K562 (cell line): ENCODE data around the gene GPR78. TPM values are rescaled to one million over a fixed set of nuclear protein-coding genes. Genes with fewer than 3 reads are reported as not detected.

Source experiments
- ETS1 ChIP-seq: conservative IDR thresholded peaks from 2 replicates; pipeline ENCODE4 v1.6.1; 2011; ENCODE audit warnings: low read depth, mild to moderate bottlenecking, low read length; ENCODE audit not compliant: control insufficient read depth
- GABPB1 ChIP-seq: sonication (generic); formaldehyde crosslinking; IDR thresholded peaks from 2 replicates; pipeline ENCODE4 v1.8.0; 2022; ENCODE audit warnings: mild to moderate bottlenecking, missing genetic modification reagents
- MED1 ChIP-seq: sonication (generic); formaldehyde crosslinking; IDR thresholded peaks from 2 replicates; pipeline ENCODE4 v1.8.1; 2023; ENCODE audit warnings: missing genetic modification reagents, borderline replicate concordance
- NFIX ChIP-seq: fragments of 250-450 bp; sonication (Bioruptor Pico); IDR thresholded peaks from 2 replicates; pipeline ENCODE4 v1.4.0; 2020; ENCODE audit warnings: low read depth, mild to moderate bottlenecking, moderate library complexity
- POLR2G ChIP-seq: fragments of 200-400 bp; formaldehyde crosslinking; IDR thresholded peaks from 2 replicates; pipeline ENCODE4 v1.6.1; 2017; ENCODE audit warnings: low read depth, mild to moderate bottlenecking, antibody characterized with exemption, low read length, moderate library complexity
- PTTG1 ChIP-seq: fragments of 450-650 bp; IDR thresholded peaks from 2 replicates; pipeline ENCODE4 v1.6.1; 2016; ENCODE audit warnings: low read depth, mild to moderate bottlenecking, missing genetic modification characterization, missing compliant biosample characterization
- RHOXF2B ChIP-seq: fragments of 250-450 bp; sonication (Bioruptor Pico); conservative IDR thresholded peaks from 2 replicates; pipeline ENCODE4 v1.5.1; 2021
- SMARCB1 ChIP-seq: IDR thresholded peaks from 2 replicates; pipeline ENCODE4 v1.6.1; 2011; ENCODE audit warnings: improper control_type of control experiment, low read depth; ENCODE audit not compliant: insufficient read length
- TRIM25 ChIP-seq: fragments of 450-650 bp; IDR thresholded peaks from 2 replicates; pipeline ENCODE4 v1.7.0; 2016; ENCODE audit warnings: borderline replicate concordance
- XRCC5 ChIP-seq: fragments of 200-400 bp; formaldehyde crosslinking; IDR thresholded peaks from 2 replicates; pipeline ENCODE4 v1.6.1; 2017; ENCODE audit warnings: low read depth, mild to moderate bottlenecking, low read length
- ZKSCAN3 ChIP-seq: fragments of 250-450 bp; sonication (Bioruptor Pico); IDR thresholded peaks from 2 replicates; pipeline ENCODE4 v1.4.0; 2020
- ZNF707 ChIP-seq: fragments of 250-450 bp; sonication (Bioruptor Pico); conservative IDR thresholded peaks from 2 replicates; pipeline ENCODE4 v1.8.0; 2022; ENCODE audit warnings: inconsistent platforms, mild to moderate bottlenecking, moderate library complexity
- ZNF77 ChIP-seq: fragments of 250-450 bp; sonication (Bioruptor Pico); IDR thresholded peaks from 2 replicates; pipeline ENCODE4 v1.5.0; 2020
- ZNF778 ChIP-seq: fragments of 450-650 bp; formaldehyde crosslinking; IDR thresholded peaks from 2 replicates; pipeline ENCODE4 v1.4.0; 2020; ENCODE audit warnings: mild to moderate bottlenecking, moderate library complexity
- ZNF79 ChIP-seq: fragments of 250-450 bp; sonication (Bioruptor Pico); IDR thresholded peaks from 2 replicates; pipeline ENCODE4 v1.4.0; 2020; ENCODE audit warnings: low read depth, mild to moderate bottlenecking, moderate library complexity
- polyA plus RNA-seq, 8 experiments: library from polyadenylated mRNA; depleted of rRNA in 4 of 8; stranded (reverse) in 5 of 8; unstranded in 3 of 8; fragments of >200 nt; fragmentation: Nextera tagmentation in 2 of 8; fragmentation: Illumina TruSeq in 1 of 8; extraction: Ambion mirVana in 2 of 8; extraction: Trizol in 1 of 8; gene quantifications; 2 replicates each; pipeline versions ENCODE4 v1.2.1 to v1.2.3, GENCODE V29; 2011 to 2014; ENCODE audit warnings: inconsistent platforms in 1 of 8, missing spikeins in 1 of 8
- total RNA-seq, 7 experiments: library from RNA; depleted of rRNA in 6 of 7; stranded (reverse); fragments of >200 nt in 6 of 7; fragmentation: Illumina TruSeq in 2 of 7; extraction: Trizol in 2 of 7; gene quantifications; 2 replicates each; pipeline versions ENCODE4 v1.2.1 to v1.2.3, GENCODE V29; 2011 to 2021; ENCODE audit warnings: low replicate concordance in 1 of 7
- TF ChIP-seq, protein P1 (sequence below): fragments of 250-450 bp; sonication (Bioruptor Pico); IDR thresholded peaks from 2 replicates; pipeline ENCODE4 v1.5.0; 2021; ENCODE audit warnings: mild to moderate bottlenecking, moderate library complexity
- TF ChIP-seq, protein P2 (sequence below), 2 experiments: IDR thresholded peaks in 1 of 2; conservative IDR thresholded peaks in 1 of 2; 2 replicates each; pipeline ENCODE4 v1.6.1; 2016; ENCODE audit warnings: low read depth in 2 of 2, mild to moderate bottlenecking in 1 of 2, missing compliant biosample characterization in 1 of 2, missing genetic modification characterization in 1 of 2, moderate library complexity in 1 of 2
- TF ChIP-seq, protein P3 (sequence below): fragments of 250-450 bp; sonication (Bioruptor Pico); IDR thresholded peaks from 2 replicates; pipeline ENCODE4 v1.8.0; 2021; ENCODE audit warnings: moderate library complexity, mild to moderate bottlenecking, inconsistent platforms

Gene GPR78
- total and polyA plus RNA-seq, 9 of the 15 experiments (the other 6 are each of a cell fraction or from before 2014, with no cell fraction given): 0.04 to 0.13 (median 0.07) TPM; not detected in 4

- TF ChIP-seq, protein P1, sequence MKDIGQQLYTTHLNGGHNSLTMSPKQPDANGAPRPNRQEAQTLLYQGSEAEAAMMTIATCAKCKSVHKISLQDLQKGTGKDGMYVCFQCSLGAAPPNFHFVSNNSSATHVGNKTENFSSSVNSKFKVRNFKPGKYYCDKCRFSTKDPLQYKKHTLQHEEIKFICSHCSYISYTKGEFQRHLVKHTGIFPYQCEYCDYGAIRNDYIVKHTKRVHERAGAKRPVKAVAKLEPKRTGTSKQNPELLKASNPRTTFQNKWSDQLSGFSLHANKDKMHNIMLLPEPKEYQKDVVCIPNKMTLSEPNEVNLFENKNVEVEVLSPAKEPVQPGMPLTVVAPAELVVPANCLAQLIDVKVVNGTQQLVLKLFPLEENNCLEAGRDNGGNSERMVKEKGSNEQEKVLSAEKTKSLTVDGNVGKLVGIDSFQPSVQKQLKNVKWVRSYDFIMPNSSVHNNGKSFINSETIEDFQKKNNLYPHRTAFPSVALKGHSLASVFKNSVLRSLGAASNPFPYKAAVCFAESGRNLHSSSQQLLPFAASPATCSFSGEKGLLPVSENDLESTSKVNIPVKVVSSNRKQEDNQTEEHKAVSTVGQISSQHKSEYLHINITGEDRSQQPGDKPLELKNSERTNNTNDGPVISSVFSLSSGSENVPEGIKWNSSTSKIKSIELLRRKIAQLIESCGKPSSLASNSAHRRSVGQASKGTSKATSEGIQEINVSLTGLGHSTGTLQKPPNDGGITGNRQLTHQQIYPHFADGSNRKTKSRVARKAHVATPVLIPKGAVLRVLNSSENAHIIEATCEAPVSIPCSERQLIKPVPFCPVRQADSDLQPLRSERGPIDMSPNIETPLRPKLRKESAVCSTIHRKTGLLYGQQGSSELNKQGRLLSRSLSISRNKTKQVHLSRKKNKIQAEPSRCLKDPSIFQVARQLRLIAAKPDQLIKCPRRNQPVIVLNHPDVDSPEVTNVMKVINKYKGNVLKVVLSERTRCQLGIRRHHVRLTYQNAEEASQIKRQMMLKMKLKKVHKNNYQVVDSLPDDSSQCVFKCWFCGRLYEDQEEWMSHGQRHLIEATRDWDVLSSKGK: no peak
- no peak for TF ChIP-seq POLR2G
- TF ChIP-seq SMARCB1: no peak
- TF ChIP-seq ZNF79 (CRISPR knock-in tag): no peak
- TF ChIP-seq ZNF778 (CRISPR knock-in tag): no peak
- TF ChIP-seq, protein P2, sequence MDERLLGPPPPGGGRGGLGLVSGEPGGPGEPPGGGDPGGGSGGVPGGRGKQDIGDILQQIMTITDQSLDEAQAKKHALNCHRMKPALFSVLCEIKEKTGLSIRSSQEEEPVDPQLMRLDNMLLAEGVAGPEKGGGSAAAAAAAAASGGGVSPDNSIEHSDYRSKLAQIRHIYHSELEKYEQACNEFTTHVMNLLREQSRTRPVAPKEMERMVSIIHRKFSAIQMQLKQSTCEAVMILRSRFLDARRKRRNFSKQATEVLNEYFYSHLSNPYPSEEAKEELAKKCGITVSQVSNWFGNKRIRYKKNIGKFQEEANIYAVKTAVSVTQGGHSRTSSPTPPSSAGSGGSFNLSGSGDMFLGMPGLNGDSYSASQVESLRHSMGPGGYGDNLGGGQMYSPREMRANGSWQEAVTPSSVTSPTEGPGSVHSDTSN (CRISPR knock-in tag; IDR thresholded peaks at IDR 0.05; ENCODE audit: low read depth): peak; percentile 39; the same call in 1 of the 2 replicates
- TF ChIP-seq, protein P2 (tag; conservative IDR thresholded peaks at IDR 0.05; ENCODE audit: low read depth): no peak
- TF ChIP-seq, protein P3, sequence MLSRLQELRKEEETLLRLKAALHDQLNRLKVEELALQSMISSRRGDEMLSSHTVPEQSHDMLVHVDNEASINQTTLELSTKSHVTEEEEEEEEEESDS: no peak
- TF ChIP-seq TRIM25: no peak
- no peak for TF ChIP-seq ETS1
- TF ChIP-seq RHOXF2B (CRISPR knock-in tag): no peak
- TF ChIP-seq NFIX: no peak
- peak; percentile 72; the same call in 1 of the 2 replicates for TF ChIP-seq XRCC5
- no peak for TF ChIP-seq ZKSCAN3
- TF ChIP-seq ZNF77 (CRISPR knock-in tag): no peak
- no peak for TF ChIP-seq ZNF707
- TF ChIP-seq MED1 (CRISPR knock-in tag): no peak
- TF ChIP-seq GABPB1 (CRISPR knock-in tag): peak; percentile 68
- TF ChIP-seq PTTG1: no peak
These were observed at the start of gene GPR78 (continued) for GRCh38 chr4:8580321-8581093.
